Measurements from ENCODE around the gene COBL.

The COBL gene

DNA sequence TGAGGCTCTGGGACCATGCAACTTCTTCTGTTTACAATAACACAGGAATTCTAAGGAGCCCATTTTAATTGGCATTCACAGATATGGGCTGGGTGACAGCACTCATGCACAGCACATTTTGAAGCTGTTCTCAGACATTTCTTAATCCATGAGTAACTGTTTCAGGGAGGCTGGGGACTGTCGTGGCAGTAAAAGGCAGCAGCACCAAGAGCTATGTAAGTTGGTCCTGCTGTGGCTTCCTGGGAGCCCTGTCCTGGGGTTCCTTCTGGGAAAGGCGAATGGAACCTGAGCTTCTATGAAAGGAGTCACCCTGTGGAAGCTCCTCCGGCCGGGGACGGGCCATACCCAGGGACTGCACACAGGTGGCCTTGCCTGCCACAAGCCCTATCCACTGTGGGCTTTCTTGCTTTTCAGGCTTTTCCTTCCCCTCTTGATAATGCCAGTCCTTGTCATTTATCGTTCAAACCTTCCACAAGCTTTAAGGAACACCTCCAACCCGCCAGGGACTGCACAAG, 40.5 kb downstream of the COBL start:
- no peak for DNase-seq (ENCODE audit: extremely low read depth in 1 of 2, low read depth in 1 of 2)

DNA sequence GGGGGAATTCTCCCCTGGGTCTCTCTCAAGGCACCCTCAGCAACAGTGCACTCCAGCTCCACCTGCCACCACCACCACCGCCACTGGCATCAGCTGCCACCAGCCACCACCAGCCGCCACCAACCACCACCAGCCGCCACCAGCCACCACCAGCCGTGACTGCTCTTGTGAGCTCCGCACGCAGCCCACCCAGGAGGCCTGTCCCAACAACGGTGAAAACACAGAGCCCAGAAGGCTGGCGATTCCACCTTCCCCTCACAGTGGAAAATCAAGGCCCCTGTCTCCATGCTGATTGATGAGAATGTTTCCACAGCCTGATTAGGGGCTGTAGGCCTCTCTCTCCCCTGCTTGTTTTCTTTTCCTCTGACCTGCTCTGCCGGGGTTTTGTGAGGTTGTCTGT, 41.1 kb downstream of the COBL start:
- no peak for DNase-seq (ENCODE audit: extremely low read depth in 1 of 2, low read depth in 1 of 2)

GRCh38 chr7:51274955-51275354, 41.7 kb downstream of the COBL start:
- no peak for DNase-seq (ENCODE audit: extremely low read depth in 1 of 2, low read depth in 1 of 2)

DNA sequence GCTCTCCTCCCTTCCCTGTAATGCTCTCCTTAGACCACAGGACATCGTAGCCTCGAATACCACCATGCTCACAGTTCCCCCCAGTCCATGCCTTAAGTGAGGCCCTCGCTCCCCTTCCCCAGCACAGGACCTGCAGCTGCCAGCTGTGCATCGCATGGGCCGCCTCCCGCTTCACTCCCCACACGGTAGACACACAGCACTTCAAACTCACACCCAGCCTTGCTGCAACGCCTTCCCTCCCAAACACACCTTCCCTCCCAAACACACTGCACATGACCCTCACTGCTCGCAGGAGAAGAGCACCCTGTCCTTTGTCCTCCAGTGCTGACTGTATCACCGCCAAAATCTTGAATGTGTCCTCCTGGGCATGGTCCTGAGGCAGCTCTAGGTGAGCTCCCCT, 42.6 kb downstream of the COBL start:
- DNase-seq (ENCODE audit: extremely low read depth in 1 of 2, low read depth in 1 of 2): no peak

- no peak for DNase-seq (ENCODE audit: extremely low read depth in 1 of 2, low read depth in 1 of 2)
Observed at GRCh38 chr7:51273360-51273759, 43.2 kb downstream of the COBL start.

GRCh38 chr7:51270965-51271364, 45.6 kb downstream of the COBL start:
- no peak for DNase-seq (ENCODE audit: extremely low read depth in 1 of 2, low read depth in 1 of 2)

DNA sequence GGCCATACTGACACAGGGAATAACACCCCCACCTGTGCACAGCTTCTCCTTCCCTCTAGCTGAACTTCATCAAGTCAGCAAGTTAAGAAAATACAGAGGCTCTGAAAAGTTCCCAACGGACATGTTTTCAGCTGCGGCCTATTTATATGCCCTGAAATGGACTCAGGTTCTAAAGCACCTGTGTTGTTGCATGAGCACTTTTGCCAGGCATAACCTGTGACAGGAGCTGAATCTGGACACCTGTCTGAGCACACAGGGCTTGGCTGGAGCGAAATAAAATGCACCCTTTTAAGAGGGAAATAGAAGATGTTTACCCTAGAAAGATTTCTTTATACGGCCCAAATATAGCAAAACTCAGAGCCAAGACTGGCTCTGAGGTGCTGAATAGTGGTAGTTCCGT, 46.7 kb downstream of the COBL start:
- DNase-seq (ENCODE audit: extremely low read depth in 1 of 2, low read depth in 1 of 2): no peak

- DNase-seq (ENCODE audit: extremely low read depth in 1 of 2, low read depth in 1 of 2): no peak
Observed at GRCh38 chr7:51269321-51269720, 47.3 kb downstream of the COBL start.

GRCh38 chr7:51268859-51269258, 47.8 kb downstream of the COBL start:
- DNase-seq (ENCODE audit: extremely low read depth in 1 of 2, low read depth in 1 of 2): no peak

- no peak for DNase-seq (ENCODE audit: extremely low read depth in 1 of 2, low read depth in 1 of 2)
Observed at GRCh38 chr7:51267169-51267568, 49.4 kb downstream of the COBL start.

- no peak for DNase-seq (ENCODE audit: extremely low read depth in 1 of 2, low read depth in 1 of 2)
Observed at GRCh38 chr7:51265066-51265907, 51.3 kb downstream of the COBL start.

DNA sequence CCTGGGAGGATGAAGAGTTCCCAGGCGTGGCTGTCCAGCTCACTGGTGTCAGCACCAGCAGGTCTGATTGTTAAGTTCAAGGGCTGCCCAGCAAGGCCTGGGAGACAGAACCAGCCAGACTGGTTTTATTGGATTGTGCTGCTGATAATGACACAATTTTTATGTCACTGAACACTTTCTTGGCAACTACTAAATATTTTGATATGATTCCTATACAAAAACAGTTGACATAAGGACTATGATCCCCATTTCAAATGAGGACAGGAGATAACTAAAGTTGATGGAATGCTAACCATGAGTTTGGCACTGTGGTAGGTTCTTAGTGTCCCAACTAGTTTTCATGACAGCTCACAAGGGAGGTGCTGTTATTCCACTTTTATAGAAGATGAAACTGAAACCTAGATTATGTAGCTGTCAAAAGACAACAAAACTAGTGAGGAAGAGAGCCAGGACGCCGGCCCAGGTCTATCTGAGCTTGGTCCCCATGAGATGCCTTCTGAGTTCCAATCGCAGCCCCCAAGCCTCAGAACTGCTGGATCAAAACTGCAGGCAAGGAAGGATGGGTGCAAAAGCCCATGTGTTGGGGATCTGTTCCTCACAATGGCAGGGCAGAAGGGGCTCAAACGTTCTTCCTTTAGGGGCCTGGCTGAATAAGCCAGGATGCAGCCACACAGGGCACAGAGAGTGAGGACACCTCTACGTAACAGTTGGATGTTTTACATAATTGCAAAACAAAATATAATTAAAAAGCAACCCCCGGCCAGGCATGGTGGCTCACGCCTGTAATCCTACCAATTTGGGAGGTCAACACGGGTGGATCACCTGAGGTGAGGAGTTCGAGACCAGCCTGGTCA, 52.8 kb downstream of the COBL start:
- no peak for DNase-seq (ENCODE audit: extremely low read depth in 1 of 2, low read depth in 1 of 2)

DNA sequence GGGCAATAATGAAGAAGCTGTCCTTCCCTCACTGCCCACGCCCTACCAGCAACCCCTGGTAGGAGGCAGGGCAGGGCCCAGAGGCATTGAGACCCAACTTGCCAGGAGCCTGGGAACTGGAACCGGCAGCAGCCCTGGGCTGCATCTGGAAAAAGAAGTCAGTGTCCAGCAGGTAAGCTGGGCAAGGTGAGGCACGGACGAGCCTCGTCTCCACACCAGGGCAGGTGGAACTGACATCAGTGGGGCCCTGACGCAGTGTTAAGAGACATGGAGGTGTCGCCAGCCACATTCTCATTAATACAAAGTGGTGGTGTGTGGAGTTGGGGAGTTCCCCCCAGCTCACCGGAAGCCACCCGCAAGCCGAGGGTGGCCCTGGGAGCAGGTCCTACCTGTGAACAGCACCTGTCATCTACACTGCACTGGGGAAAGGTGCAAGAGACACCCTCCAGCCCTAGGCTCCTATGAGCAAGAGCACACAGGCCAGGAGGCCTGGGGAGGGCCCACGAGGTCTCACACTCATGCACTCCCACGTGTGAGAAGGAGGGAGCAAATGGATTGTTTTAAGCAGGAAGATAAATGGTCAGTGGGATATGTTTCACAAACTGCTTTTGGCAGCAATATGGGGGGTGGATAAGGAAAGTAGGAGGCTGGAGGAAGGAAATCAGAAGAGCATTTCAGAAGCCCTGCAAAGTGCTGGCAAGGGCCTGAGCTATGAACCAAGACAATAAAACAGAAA, 53.6 kb downstream of the COBL start:
- DNase-seq (ENCODE audit: extremely low read depth in 1 of 2, low read depth in 1 of 2): no peak

DNA sequence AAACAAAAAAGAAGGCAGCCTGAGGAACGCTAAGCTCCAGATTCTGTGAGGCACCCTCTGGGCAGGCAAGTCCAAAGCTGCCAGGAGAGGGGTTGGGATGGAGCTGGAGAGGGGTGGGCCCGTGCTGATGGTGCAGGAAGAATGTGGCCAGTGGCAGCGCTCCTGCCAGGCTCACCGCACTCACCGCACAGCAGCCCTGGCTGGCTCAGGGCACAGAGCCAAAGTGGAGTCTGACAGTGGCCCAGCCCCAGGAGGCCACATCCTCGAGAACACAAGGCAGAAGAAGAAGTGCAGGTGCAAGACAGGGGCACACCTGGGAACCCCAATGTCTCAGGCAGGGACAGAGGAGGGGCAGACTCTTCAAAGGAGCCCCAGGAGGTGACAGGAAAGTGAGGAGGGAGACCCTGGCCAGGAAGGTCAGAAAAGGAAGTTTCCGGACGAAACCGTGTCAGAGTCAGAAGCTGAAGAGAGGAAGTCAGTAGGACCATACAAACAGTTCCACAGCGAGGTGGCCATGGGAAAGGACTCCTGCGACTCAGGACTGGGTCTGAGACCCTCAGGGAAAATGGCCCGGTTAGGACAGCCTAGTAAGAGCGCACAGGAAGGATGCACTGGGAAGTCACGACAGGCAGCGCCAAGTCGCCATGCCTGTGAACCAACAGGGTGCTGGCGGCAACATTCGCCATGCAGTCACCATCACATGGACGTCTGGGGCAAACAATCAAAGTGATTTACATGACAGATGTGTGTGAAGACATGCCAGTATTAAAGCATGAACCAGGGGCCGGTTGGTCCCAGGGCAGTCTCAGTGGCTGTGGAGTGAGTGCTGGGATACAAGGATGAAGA, 54.4 kb downstream of the COBL start:
- no peak for DNase-seq (ENCODE audit: extremely low read depth in 1 of 2, low read depth in 1 of 2)

DNA sequence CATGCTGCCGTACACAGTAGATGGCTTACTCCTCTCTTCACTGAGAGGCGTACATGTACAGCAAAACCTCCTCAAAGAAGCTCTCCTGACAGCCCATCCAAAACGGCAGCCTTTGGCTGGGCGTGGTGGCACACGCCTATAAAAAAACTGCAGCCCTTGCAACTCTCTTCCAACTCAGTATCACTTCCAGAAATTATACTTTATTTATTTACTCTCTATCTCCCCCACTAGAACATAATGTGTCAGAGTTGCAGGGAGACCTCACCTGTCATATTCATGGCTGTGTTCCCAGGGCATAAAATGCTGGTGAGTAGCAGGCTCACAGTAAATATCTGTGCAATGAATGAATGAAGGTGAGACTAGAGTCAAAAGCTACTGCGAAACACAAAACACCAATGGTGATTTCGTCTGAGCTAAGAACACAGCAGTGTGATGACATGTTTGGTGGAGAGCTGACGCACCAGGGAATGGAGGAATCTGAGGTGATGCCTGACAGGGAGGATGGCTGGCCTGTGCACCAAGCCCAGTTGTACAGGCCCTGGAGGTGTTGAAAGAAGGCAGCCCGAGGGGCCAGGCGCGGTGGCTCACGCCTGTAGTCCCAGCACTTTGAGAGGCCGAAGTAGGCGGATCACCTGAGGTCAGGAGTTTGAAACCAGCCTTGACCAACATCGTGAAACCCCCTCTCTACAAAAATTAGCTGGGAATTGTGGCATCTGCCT, 55.3 kb downstream of the COBL start:
- no peak for DNase-seq (ENCODE audit: extremely low read depth in 1 of 2, low read depth in 1 of 2)

GRCh38 chr7:51260516-51260915, 56.1 kb downstream of the COBL start:
- no peak for DNase-seq (ENCODE audit: extremely low read depth in 1 of 2, low read depth in 1 of 2)

- no peak for DNase-seq (ENCODE audit: extremely low read depth in 1 of 2, low read depth in 1 of 2)
Observed at GRCh38 chr7:51259766-51260165, 56.8 kb downstream of the COBL start.

GRCh38 chr7:51256916-51257315, 59.7 kb downstream of the COBL start:
- DNase-seq (ENCODE audit: extremely low read depth in 1 of 2, low read depth in 1 of 2): no peak

DNA sequence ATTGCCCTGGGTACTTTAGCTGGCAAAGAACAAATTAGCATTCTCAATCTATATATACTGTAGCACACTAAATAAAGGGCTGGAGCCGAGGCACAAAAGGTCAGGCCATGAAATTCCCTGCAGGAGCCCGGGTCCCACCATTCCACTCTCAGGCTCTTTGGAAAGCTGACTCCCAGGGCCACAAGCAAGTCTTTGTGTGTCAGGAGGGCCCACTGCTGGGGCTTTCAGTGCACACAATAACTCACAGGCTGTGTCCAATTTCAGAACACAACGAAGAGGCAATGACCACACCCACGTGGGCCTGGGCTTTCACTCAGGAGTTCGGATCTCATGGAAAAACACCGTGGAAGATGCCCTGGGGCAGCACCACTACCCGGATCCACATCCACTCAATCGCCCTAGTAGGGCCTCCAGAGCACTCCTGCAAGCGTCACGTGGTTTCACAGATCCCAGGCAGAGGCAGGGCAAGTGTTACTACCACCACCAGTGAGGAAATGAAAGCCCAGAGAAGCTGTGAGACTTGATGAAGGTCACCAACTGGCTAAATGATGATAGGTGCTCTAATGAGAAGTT, 60.3 kb downstream of the COBL start:
- no peak for DNase-seq (ENCODE audit: extremely low read depth in 1 of 2, low read depth in 1 of 2)

Measured in stimulated activated CD8-positive, alpha-beta memory T cell treated with anti-CD3 and anti-CD28 coated beads, Interleukin-7, amount 100 ng/mL, for 48 hours (primary cell).